DMS114 treated with DMSO at 0.1 percent for 48 hours (cell line): Measurements from ENCODE around the gene MRI1.
"Not testable (repeated sequence)": the region's sequence is repeated elsewhere in the genome, so short reads cannot be mapped to it uniquely, and the experiment has no call there.

ENCODE experiments used
- DNase-seq: peaks from one replicate; lab custom pipeline; 2025; ENCODE audit not compliant: unreplicated experiment; lab: John Stamatoyannopoulos, UW

MRI1 gene

DNA sequence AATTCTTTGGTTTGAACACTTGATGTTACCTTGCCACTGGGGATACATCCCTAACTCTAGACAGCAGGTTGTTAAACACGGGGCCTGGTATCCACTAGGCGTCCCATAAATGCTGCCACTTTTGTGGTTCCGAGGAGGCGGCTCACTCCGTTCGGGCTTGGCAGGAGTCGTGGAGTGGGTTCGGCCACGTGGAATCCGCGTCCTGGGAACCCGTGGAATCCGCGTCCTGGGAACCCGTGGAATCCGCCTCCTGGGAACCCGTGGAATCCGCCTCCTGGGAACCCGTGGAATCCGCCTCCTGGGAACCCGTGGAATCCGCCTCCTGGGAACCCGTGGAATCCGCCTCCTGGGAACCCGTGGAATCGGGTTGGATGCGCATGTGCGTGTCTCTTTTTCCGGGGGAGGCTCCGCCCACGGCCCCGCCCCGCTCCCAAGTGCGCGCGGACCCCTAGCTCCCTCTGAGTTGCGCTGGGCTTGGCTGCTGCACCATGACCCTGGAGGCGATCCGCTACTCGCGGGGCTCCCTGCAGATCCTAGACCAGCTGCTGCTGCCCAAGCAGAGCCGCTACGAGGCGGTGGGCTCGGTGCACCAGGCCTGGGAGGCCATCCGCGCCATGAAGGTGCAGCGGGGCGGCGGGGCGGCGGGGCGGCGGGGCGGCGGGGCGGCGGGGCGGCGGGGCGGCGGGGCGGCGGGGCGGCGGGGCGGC lies at the start of gene MRI1:
Gene MRI1 (plus strand): TSS at position 422 of the 707 bp plus-strand sequence. CDS start 67 bp downstream, at position 489.
- DNase-seq: no peak

DNA sequence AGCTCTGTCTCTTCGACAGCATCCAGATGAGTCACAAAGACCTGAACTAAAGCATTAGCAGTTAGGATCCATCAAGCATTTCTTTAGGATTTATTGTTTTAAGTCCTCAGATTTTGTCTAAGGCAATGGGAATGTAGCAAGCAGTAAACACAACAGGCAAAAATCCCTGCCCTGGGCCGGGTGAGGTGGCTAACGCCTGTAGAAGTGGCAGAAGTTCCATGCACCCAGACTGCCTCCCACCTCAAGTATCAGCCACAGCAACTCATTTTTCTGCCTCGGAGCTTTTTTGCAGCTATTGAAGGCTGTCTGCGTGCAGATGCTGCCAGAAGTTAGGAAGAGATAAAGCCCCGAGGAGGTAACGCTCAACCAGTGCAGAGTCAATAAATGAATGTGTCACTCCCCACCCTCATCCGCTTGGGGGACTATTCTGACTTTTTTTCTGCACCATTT lies 47.1 kb upstream of the MRI1 start:
- DNase-seq: no peak

DNA sequence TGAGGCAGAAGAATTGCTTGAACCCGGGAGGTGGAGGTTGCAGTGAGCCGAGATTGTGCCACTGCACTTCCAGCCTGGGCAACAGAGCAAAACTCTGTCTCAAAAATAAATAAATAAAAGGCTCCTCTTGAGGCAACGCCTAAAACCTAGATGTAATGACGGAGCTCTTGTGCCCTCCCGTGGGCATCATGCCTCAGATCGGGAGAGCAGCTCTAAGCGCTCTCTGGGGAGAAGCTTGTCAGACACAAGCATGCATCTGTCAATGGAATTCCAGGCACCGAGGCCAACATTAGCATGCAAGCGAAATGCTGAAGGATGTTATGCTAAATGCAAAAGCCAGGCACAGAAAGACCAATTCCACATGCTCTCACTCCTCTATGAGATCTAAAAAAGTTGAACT lies 45.6 kb upstream of the MRI1 start:
- DNase-seq: peak; percentile 59

DNA sequence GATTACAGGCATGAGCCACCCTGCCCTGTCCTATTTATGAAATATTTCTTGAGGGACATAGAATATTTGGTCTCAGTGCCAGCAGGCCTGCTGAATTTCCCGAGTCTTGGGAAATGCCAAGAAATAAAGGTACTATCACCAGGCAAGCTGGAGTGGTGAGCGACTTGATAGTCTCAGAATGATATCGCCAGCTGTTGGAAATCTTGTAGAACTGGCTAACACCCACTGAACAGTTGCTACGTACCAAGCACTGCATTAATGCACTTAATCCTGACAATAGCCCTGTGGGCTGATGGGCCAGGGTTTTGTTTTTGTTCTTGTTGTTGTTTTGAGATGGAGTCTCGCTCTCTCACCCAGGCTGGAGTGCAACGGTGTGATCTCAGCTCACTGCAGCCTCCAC lies 42.2 kb upstream of the MRI1 start:
- DNase-seq: no peak

DNA sequence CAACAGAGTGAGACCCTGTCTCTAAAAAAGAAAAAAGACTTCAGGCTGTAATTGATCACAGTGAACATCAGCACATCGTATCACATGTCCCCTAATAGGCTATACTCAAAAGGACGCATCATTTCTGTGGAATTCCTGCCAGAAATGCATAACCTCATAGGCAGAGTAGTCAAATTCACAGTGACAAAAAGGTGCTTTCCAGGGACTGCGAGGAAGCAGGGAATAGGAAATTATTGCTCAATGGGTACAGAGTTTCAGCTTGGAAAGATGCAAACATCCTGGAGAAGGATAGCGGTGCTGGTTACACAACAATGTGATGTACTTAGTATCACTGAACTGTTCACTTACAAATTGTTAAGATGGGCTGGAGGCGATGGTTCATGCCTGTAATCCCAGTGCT lies 41.1 kb upstream of the MRI1 start:
- no peak for DNase-seq

DNA sequence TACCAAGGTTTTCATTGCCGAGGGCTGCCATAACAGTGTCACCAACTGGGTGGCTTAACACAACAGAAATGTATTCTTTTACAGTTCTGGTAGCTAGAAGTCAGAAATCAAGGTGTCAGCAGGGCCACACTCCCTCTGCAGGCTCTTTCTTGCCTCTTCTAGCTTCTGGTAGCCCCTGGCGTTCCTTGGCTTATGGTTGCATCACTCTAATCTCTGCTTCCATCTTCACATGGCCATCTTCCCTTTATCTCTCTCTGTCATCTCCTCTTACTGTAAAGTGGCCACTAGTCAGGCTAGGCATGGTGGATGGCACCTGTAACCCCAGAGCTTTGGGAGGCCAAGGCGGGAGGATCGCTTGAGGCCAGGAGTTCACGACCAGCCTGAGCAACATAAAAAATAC lies 38.0 kb upstream of the MRI1 start:
- DNase-seq: no peak

DNA sequence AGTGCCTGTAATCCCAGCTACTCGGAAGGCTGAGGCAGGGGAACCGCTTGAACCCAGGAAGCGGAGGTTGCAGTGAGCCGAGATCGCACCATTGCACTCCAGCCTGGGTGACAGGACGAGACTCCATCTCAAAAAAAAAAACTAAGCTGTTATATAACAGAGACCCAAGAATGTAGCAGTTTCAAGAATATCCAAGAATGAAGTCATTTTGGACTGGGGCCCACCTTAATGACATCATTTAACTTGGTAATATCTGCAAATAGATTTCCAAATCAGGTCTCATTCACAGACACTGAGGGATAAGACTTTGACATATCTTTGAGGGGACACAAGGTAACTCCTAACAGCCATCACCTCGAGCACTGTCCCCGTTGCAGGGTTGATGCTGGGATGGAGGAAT lies 36.5 kb upstream of the MRI1 start:
- DNase-seq: no peak

DNA sequence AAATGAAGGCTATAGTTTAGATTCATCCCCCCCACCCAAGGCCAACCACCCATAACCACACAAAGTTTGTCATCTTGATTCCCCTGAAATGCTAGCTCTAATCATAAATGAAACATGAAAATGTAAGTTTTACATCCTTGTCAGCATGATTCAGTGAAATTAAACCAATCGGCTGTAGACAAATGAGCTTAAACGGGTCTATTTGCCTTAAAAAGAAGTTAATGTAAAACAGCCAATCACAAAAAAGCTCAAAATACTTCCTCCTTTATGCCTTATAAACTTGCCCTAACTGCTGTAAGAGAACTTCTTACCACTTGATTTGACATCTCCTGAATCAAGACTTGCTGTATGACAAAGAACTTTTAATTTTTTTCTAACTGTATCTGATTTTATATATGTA lies 34.5 kb upstream of the MRI1 start:
- DNase-seq: no peak

DNA sequence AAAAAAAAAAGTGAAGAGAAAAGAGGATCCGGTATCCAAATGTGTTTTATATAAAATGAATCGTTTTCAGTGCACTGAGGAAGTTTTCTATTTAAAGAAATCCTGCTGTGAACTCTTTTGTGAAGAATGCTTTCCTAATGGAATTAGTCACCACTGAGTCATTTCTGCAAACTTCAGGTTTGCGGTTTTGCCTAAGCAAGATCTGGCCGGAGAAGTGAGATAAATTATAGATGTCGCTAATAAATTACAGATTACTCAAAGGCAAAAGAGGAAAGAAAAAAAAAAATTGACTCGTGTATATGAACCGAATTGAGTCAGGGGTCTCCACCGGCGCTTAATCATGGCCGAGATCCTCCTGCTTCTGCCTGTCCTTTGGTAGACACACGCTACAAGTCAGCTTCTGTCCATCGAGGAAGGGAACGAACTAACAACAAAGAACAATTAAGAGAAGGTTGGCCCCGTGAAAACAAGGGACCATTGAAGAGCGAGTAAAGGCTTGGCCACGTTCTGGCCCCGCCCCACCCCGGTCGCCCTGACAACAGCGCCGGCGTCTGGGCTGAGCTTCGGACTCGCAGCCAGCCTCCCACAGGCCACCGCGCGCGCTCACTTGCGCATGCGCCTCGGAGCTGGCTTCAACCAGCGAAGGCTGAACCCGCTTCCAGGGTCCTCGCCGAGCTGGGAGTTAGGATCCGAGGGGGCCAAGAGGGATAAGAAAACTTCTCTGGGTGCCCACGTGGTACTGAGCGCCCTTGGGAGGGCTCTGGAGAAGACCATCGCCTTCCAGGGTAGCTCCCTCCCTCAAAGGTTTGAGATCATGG lies 33.0 kb upstream of the MRI1 start:
- peak; percentile 76 for DNase-seq

DNA sequence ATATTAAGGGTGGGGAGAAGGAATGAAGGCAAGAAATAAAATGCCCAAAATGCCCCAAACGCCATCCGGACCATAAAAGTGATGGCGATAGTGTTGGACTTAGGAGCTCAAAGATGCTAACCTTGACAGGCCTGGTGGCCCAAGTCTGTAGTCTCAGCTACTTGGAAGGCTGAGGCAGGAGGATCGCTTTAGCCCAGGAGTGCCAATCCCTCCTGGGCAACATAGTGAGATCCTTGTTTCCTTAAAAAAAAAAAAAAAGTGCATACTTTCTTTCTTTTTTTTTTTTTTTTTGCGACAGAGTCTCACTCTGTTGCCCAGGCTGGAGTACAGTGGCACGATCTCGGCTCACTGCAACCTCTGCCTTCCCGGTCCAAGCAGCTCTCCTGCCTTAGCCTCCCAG lies 32.0 kb upstream of the MRI1 start:
- no peak for DNase-seq

DNA sequence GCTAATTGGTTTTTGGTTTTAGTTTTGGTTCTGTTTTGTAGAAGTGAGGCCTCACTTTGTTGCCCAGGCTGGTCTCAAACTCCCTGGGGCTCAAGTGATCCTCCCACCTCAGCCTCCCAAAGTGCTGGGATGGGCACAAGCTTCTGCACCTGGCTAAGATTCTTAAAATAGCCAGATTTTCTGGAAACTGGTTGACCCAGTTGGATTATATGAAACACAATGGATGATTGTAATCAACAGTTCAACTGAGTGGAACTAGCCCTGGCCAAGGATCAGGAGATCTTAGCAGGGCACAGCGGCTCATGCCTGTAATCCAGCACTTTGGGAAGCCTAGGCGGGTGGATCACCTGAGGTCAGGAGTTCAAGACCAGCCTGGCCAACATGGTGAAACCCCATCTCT lies 29.6 kb upstream of the MRI1 start:
- no peak for DNase-seq

DNA sequence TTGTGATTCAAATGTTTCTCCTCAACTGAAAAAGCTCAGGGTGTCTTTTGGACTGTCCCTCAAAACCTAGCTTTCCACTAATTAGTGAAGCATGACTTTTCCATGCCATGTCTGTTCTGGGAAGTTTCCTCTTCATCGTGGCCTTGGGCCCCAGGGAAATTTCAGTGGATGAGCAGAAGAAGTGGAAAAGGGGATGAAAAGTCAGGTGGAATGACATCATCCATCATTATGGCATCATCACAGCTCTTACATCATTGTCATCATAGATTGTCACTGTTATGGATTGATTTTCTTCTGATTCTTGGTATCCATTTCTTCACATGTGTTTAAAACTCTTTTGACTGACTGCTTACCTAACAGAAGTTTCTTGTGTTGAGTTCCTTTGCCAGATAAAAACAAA lies 26.2 kb upstream of the MRI1 start:
- DNase-seq: no peak

DNA sequence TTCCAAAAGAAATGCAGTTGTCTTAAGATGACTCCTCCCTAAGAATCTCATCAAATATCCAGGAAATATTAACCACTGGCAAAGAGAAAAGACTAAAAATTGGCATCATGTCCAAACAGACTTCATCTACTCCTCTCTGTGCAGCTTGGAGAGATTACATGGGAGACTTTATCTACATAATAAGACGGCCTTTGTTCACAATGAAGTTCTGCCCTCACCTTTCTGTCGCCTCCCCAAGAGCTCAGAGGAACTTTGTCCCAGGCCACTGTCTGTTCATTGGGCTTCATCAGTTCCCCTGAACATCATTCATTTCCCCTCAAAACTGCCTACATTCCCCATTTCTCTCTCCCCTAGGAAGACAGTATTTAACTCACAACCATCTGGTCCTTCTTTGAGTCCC lies 22.4 kb upstream of the MRI1 start:
- no peak for DNase-seq

DNA sequence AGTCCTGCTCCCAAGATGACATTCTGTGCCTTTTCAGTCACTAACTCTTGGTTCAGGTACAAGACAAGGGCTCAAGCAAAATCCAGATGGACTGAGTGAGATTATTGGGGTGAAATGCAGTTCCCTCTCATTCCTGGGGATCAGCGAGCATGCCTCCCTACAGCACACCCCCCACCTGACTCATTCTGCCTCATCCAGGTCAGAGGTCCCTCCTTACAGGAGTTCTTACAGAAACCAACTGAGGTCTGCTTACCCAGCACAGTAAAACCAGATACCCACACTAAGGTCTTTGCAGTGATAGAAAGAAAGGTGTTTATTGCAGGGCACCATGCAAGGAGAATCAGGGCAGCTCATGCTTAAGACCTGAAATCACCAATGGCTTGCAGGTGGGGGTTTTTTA lies 21.6 kb upstream of the MRI1 start:
- no peak for DNase-seq

DNA sequence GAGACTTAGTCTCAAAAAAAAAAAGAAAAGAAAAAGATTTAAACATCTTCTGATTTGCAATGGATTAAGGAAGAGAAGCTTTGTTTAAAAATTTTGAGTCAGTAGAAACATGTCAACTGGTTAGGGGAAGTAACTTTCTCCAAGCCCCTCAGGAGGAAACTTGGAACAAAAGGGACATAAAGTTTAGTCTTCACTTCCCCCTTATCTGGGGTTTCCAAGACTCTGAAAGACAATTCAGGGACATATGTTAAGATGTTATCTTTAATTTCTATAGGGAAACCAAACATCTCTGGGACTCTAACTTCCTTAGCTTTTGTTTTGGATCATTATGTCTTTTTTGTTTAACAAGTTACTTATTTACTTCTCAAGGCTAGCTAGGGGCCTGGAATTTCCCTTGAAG lies 20.1 kb upstream of the MRI1 start:
- no peak for DNase-seq

DNA sequence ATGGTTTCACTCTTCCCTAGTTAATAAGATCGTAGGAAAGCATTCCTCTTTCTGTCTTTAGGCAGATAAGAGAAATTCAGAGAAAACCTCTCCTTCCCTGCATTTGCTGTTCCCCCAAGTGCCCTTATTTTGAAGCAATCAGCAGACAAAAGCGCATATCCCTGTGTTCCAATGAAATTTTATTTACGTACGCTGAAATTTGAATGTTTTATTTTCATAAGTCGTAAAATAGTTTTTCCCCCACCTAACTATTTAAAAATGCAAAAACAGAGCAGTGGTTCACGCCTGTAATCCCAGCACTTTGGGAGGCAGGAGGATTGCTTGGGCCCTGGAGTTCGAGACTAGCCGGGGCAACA lies 17.2 kb upstream of the MRI1 start:
- DNase-seq: no peak

DNA sequence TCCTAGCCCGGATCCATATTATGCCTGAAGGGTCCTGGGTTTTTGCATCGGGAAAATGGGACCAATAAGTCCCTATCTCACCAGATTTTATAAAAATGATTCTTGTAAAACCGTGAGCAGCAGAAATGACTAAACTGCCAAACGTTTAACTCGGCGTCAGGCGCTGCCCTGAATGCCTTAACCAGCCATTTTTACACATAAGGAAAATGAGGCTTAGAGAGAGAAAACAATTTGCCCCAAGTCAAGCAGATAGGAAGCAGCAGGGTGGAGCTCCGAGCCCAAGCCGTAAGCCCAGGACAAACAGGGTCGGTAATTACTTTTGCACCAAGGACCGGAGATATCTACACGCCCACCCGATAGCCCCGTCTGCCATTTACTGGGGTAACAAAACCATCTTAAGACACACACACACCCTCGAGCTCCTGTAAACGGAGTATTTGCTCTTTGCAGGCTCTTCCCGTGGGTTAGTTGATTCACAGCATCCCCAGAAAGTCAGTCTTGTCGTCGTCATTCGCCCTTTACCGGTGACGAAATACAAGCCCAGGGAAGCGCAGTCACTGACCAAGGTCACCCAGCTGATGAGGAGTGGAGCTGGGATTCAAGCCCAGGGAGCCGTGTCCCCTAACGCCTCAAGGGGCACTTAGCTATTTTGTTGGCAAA lies 16.0 kb upstream of the MRI1 start:
- DNase-seq: no peak

DNA sequence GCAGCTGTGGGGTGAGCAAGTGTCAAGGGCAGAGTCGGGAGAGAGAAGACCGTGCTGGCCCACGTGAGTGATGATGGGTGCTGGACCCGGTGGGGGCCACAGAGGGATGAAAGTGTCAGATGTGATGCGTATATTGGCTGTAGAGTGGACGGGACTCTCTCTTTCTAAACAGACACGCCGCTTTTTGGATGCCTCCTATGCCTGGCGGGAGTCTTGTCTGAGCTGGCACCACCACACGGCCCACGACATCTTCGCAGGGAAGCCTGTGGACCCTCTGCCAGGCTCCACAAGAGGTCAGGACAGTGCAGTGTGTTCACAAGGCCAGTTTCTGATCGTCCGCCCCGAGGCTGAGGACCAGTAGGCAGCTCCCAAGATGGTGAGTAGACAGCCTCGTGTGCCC lies 12.9 kb upstream of the MRI1 start:
- DNase-seq: no peak

DNA sequence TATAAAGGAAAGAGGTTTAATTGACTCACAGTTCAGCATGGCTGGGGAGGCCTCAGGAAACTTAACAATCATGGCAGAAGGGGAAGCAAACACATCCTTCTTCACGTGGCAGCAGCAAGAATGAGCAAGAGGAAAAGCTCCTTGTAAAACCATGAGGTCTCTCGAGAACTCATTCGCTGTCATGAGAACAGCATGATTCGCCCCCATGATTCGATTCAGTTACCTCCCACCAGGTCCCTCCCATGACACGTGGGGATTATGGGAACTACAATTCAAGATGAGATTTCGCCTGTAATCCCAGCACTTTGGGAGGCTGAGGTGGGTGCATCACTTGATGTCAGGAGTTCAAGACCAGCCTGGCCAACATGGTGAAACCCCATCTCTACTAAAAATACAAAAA lies 10.7 kb upstream of the MRI1 start:
- not testable (repeated sequence) for DNase-seq

DNA sequence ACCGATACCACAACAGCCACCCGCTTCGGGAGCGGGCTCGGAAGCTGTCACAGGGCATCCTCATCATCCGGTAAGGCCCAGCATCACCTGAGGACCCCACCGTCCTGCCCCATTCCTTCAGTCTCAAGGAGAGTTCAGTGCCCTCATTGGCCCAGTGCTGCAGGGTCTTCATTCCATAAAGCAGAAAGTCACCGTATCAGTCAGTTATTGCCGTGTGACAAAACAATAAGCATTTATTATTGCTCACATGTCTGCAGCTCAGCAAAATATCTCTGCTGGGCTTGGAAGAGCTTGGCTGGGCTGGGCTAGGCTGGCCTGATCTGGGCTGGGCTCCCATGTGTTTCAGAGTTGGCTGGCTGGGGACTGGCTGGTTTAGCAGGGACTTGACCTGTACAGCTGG lies 8.1 kb upstream of the MRI1 start:
- DNase-seq: no peak

DNA sequence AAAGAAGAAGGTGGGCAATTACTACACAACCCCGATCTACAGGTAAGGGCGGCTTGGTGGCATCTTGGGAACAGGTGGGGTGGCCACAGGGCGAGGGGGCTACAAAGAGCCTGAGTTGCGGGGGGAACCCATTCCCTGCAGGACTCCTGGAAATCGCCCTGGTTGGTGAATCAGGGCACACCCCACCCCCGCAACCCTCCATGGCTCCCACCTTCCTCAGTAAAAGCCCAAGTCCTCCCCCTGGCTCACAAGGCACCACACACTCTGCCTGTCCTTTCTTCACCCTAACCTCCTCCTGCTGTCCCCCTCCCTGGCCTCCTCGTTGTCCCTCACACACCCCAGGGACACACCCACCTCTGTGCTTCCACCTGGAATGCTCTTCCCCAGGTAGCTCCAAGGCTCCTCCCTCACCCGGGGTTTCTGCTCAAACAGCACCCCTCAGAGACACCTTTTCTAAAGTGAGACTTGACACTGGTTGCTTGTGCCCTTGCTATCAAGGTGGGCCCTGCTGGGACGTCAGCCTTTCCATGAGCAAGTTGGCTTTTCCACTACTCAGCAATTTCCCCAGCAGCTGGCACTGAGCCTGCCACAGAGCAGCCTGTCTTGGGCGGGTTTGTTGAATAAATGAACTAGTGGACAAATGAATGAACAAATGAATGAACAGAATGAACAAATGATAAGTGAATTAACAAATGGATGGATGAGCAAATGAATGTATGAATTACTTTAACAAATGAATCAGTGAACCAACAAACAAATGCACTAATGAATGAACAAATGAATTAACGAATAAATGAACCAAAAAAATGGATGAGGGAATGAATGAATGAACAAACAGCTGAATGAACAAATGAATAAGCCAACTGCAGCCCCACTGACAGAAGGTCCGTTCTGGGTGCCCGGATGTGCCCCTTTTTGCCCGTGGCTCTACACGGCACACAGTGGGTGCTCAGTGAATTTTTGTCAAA lies 6.2 kb upstream of the MRI1 start:
- DNase-seq: no peak
